Endothelial cell of umbilical vein (primary cell): ENCODE measurements around the gene DYNLT1. TPM values are rescaled to one million over a fixed set of nuclear protein-coding genes. Genes with fewer than 3 reads are reported as not detected.

Experiments used
- BruUV-seq: library from RNA; stranded (reverse); fragments of 400-500 nt; replicated peaks from 2 replicates; lab custom pipeline; 2021; lab: Mats Ljungman, UMichigan
- CTCF ChIA-PET: fragments of 300-600, 350-600 bp; sonication (Branson Sonifier 250); formaldehyde crosslinking; loops from one replicate; lab custom pipeline; 2021; ENCODE audit warnings: antibody characterized with exemption, inconsistent platforms; lab: Charles Lee
- POLR2A ChIA-PET: fragments of 300-600, 350-600 bp; sonication (Branson Sonifier 250); formaldehyde crosslinking; loops from one replicate; lab custom pipeline; 2021; ENCODE audit warnings: antibody characterized with exemption, inconsistent platforms; lab: Charles Lee
- DNase-seq: peaks from one replicate; pipeline ENCODE4 v3.0.0-alpha.2; 2011; ENCODE audit warnings: low read depth, low spot score
- FAIRE-seq: peaks from 2 replicates; lab custom pipeline; 2011; peaks lifted over from hg19 to GRCh38; lab: Jason Lieb, UNC
- H2AFZ ChIP-seq: 2 replicates; pipeline ENCODE4 v1.6.0; 2012; ENCODE audit warnings: low read depth, low read length, control low read depth, inconsistent platforms
- H3K27ac ChIP-seq: 2 replicates; pipeline ENCODE4 v1.5.1; 2011; ENCODE audit warnings: low read depth, mild to moderate bottlenecking, control low read depth, low read length, moderate library complexity; ENCODE audit not compliant: insufficient read depth
- H3K27me3 ChIP-seq, 2 experiments: 2 replicates each; pipeline versions ENCODE4 v1.6.0 to v1.6.1; 2011; ENCODE audit warnings: low read length in 2 of 2, mixed read lengths in 1 of 2; ENCODE audit not compliant: control insufficient read depth in 2 of 2, insufficient read depth in 2 of 2
- H3K36me3 ChIP-seq, 2 experiments: 2 replicates in 1 of 2; 3 replicates in 1 of 2; pipeline ENCODE4 v1.5.1; 2011; ENCODE audit warnings: low read length in 2 of 2, mild to moderate bottlenecking in 1 of 2, moderate library complexity in 1 of 2; ENCODE audit not compliant: control insufficient read depth in 2 of 2, insufficient read depth in 2 of 2; ENCODE audit errors: extremely low read depth in 1 of 2
- H3K4me1 ChIP-seq: 3 replicates; pipeline ENCODE4 v1.5.1; 2011; ENCODE audit warnings: mild to moderate bottlenecking, low read length; ENCODE audit not compliant: control insufficient read depth, insufficient read depth; ENCODE audit errors: extremely low read depth
- H3K4me2 ChIP-seq: 2 replicates; pipeline ENCODE4 v1.6.1; 2011; ENCODE audit warnings: low read length, control low read depth, mixed read lengths; ENCODE audit not compliant: insufficient read depth
- H3K4me3 ChIP-seq, 3 experiments: fragments of 200-600 bp in 1 of 3; sonication (generic), shearing (Covaris generic) in 1 of 3; replicated peaks in 1 of 3; 2 replicates each; pipeline ENCODE4 v1.5.1; 2011 to 2016; ENCODE audit warnings: control low read depth in 3 of 3, low read length in 3 of 3, mild to moderate bottlenecking in 2 of 3, inconsistent platforms in 1 of 3, low read depth in 1 of 3, moderate library complexity in 1 of 3; ENCODE audit not compliant: insufficient read depth in 1 of 3
- H3K79me2 ChIP-seq: 2 replicates; pipeline ENCODE4 v1.6.0; 2012; ENCODE audit warnings: low read length, inconsistent platforms; ENCODE audit not compliant: control insufficient read depth, insufficient read depth
- H3K9ac ChIP-seq: replicated peaks from 2 replicates; pipeline ENCODE3; 2011; ENCODE audit warnings: low read length, control low read depth; ENCODE audit not compliant: insufficient read depth; ENCODE audit errors: extremely low read depth
- H3K9me1 ChIP-seq: replicated peaks from 3 replicates; pipeline ENCODE4 v1.6.0; 2011; ENCODE audit warnings: mild to moderate bottlenecking, low read length; ENCODE audit not compliant: control insufficient read depth, insufficient read depth; ENCODE audit errors: extremely low read depth
- H3K9me3 ChIP-seq: replicated peaks from 2 replicates; pipeline ENCODE4 v1.5.1; 2012; ENCODE audit warnings: low read length, inconsistent platforms; ENCODE audit not compliant: control insufficient read depth, insufficient read depth
- H4K20me1 ChIP-seq: replicated peaks from 2 replicates; pipeline ENCODE3; 2011; ENCODE audit warnings: mild to moderate bottlenecking, low read length; ENCODE audit not compliant: control insufficient read depth, insufficient read depth; ENCODE audit errors: extremely low read depth
- CTCF ChIP-seq, 2 donors: IDR thresholded peaks; 1 replicate in 1 of 2; 2 replicates in 1 of 2; pipeline ENCODE4 v1.5.1; 2011; ENCODE audit warnings: low read length in 2 of 2, mild to moderate bottlenecking in 2 of 2, moderate library complexity in 2 of 2, control low read depth in 1 of 2, inconsistent platforms in 1 of 2, low read depth in 1 of 2; ENCODE audit not compliant: insufficient read depth in 1 of 2; ENCODE audit errors: extremely low read depth in 1 of 2
- EZH2 ChIP-seq: IDR thresholded peaks from 2 replicates; pipeline ENCODE4 v1.6.1; 2012; ENCODE audit warnings: borderline replicate concordance, low read depth, mild to moderate bottlenecking, moderate library complexity, low read length, inconsistent platforms; ENCODE audit not compliant: severe bottlenecking
- FOS ChIP-seq: IDR thresholded peaks from 2 replicates; pipeline ENCODE4 v1.6.1; 2011; ENCODE audit warnings: mild to moderate bottlenecking, low read length, moderate library complexity, borderline replicate concordance; ENCODE audit not compliant: insufficient read depth
- GATA2 ChIP-seq: IDR thresholded peaks from 2 replicates; pipeline ENCODE4 v1.7.0; 2011; ENCODE audit warnings: low read depth, mild to moderate bottlenecking, moderate library complexity, mixed read lengths, low read length; ENCODE audit not compliant: insufficient read length, insufficient read depth
- JUN ChIP-seq: IDR thresholded peaks from 2 replicates; pipeline ENCODE4 v1.6.1; 2011; ENCODE audit warnings: borderline replicate concordance, low read depth; ENCODE audit not compliant: insufficient read length, insufficient read depth
- MYC ChIP-seq: IDR thresholded peaks from one replicate; pipeline ENCODE4 v1.6.1; 2011; ENCODE audit warnings: mild to moderate bottlenecking, low read depth, low read length
- POLR2A ChIP-seq: IDR thresholded peaks from 2 replicates; pipeline ENCODE4 v1.6.1; 2012; ENCODE audit warnings: low read depth, mild to moderate bottlenecking, control low read depth, low read length
- POLR2AphosphoS5 ChIP-seq: IDR thresholded peaks from 2 replicates; pipeline ENCODE4 v1.6.1; 2012; ENCODE audit warnings: low read depth, mild to moderate bottlenecking, control low read depth, low read length, moderate library complexity; ENCODE audit not compliant: insufficient read depth
- dilution Hi-C: fragments of 300-500 bp; cut with MboI; formaldehyde crosslinking; loops from one replicate; pipeline ENCODE4 v1.15.0; 2019; ENCODE audit warnings: low sequenced_read_pairs; ENCODE audit not compliant: extremely low pct_ligation_motif_present
- intact Hi-C: fragments of 100-400 bp; cut with micrococcal nuclease; formaldehyde crosslinking; loops from one replicate; pipeline ENCODE4 v1.10.0; 2022
- polyA plus RNA-seq, 4 experiments: library from polyadenylated mRNA; depleted of rRNA in 3 of 4; stranded (reverse) in 3 of 4; unstranded in 1 of 4; fragments of >200 nt; gene quantifications; 2 replicates each; pipeline versions ENCODE4 v1.2.1 to v1.2.3, GENCODE V29; 2011 to 2012; ENCODE audit warnings: missing spikeins in 1 of 4
- total RNA-seq: library from RNA; stranded (reverse); gene quantifications from 2 replicates; pipeline ENCODE4 v1.2.3, GENCODE V29; 2021
- TF ChIP-seq, protein P1 (sequence below): IDR thresholded peaks from 2 replicates; pipeline ENCODE4 v1.6.1; 2011; ENCODE audit not compliant: insufficient read depth, insufficient read length

Gene DYNLT1
- total and polyA plus RNA-seq, 2 donors (not counting 3 experiments of a cell fraction or from before 2014, with no cell fraction given) = 162 to 267 TPM

GRCh38 chr6:158638324-158638854 is 6.2 kb downstream of the DYNLT1 start:
- Histone ChIP-seq H3K4me2 (no peak overlapping the region), H2AFZ (no peak overlapping the region), H3K9me1 (no peaks in the 10 kb centered on the region), H3K27me3 (no peaks in the 10 kb centered on the region), H3K27ac (no peak overlapping the region), H4K20me1 (no peaks in the 10 kb centered on the region), H3K79me2 (peaks cover 41% of the 10 kb centered on the region), H3K9me3 (no peaks in the 10 kb centered on the region), H3K36me3 (peaks cover 6 to 9% of the 10 kb centered on the region in 2 experiments), H3K9ac (no peak overlapping the region), H3K4me1 (peaks cover 20% of the 10 kb centered on the region), H3K4me3 (no peak overlapping the region)
- ChIA-PET CTCF (interaction anchor here (1.0 to 2.0 kb wide), 4 partner anchors 10 to 424 kb away, joined by 3 to 8 read pairs (median 3); no protein-coding TSS in a partner anchor), POLR2A (no interaction called here)
- no TSS peak for BruUV-seq
- dilution Hi-C loops = no loop called here
- intact Hi-C loops = no loop called here
- no peak for FAIRE-seq
- TF ChIP-seq EZH2 = no peak
- no peak for TF ChIP-seq FOS
- TF ChIP-seq GATA2 = no peak
- no peak for TF ChIP-seq JUN
- no peak for TF ChIP-seq CTCF (IDR thresholded peaks at IDR 0.05; ENCODE audit: extremely low read depth in 1 of 2, insufficient read depth in 1 of 2, low read depth in 1 of 2, low read length in 2 of 2)
- TF ChIP-seq, protein P1, sequence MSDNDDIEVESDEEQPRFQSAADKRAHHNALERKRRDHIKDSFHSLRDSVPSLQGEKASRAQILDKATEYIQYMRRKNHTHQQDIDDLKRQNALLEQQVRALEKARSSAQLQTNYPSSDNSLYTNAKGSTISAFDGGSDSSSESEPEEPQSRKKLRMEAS = no peak
- TF ChIP-seq POLR2AphosphoS5 = no peak
- TF ChIP-seq POLR2A = no peak
- TF ChIP-seq MYC = no peak
- no peak for DNase-seq
